AG04450 (cell line): ENCODE data around the gene FMN2. TPM values are rescaled to one million over a fixed set of nuclear protein-coding genes. Genes with fewer than 3 reads are reported as not detected.

Source experiments
- CTCF ChIA-PET: fragments of 300-600, 350-600 bp; formaldehyde crosslinking; extraction: SDS; loops from one replicate; lab custom pipeline; 2022; ENCODE audit warnings: antibody characterized with exemption, inconsistent platforms; lab: Charles Lee
- POLR2A ChIA-PET: fragments of 350-600 bp; formaldehyde crosslinking; extraction: SDS; loops from one replicate; lab custom pipeline; 2021; ENCODE audit warnings: antibody characterized with exemption, inconsistent platforms; lab: Yijun Ruan, JAX
- DNase-seq: peaks from one replicate; pipeline ENCODE4 v3.0.0-alpha.2; 2011; ENCODE audit warnings: low read depth, low spot score
- H3K27ac ChIP-seq: one replicate; pipeline ENCODE4 v1.5.1; 2012; ENCODE audit warnings: low read depth, low read length, control low read depth
- H3K27me3 ChIP-seq: one replicate; pipeline ENCODE4 v1.6.0; 2012; ENCODE audit warnings: low read length; ENCODE audit not compliant: control insufficient read depth, insufficient read depth
- H3K4me3 ChIP-seq: 2 replicates; pipeline ENCODE4 v1.5.1; 2011; ENCODE audit warnings: mild to moderate bottlenecking, low read depth, low read length, control low read depth
- H3K9me3 ChIP-seq: 2 replicates; pipeline ENCODE4 v1.5.1; 2012; ENCODE audit warnings: low read length; ENCODE audit not compliant: control insufficient read depth, insufficient read depth
- CTCF ChIP-seq: IDR thresholded peaks from 2 replicates; pipeline ENCODE4 v1.5.1; 2011; ENCODE audit warnings: low read depth, low read length, control low read depth, inconsistent platforms
- polyA plus RNA-seq: library from polyadenylated mRNA; depleted of rRNA; stranded (reverse); fragments of >200 nt; gene quantifications from 2 replicates; pipeline ENCODE4 v1.2.3, GENCODE V29; 2011

The FMN2 gene
- polyA plus RNA-seq, 1 experiment = 6.9 TPM

DNA sequence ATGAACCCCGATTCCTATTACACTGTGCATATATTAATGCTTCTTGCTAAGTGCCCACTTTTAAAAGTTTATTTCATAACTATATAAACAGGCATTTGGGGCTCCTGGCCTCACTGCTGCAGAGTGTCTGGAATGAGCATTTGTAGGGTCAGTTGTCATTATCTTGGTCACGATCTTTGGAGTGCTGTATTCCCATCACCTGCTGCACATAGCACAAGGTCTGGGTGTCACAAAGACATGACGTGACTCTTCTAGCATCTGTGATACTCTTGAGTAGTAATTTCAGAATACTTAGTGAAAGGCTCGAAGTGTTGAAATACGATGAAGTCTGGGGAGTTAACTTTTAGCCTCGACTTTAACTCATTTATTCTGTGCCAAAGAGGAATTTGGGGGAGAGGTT lies 186.4 kb downstream of the FMN2 start:
- Histone ChIP-seq H3K4me3 (no peak overlapping the region), H3K9me3 (no peaks in the 10 kb centered on the region), H3K27ac (no peak overlapping the region), H3K27me3 (no peaks in the 10 kb centered on the region)
- ChIA-PET CTCF (no interaction called here), POLR2A (no interaction called here)
- no peak for TF ChIP-seq CTCF
- DNase-seq = no peak

DNA sequence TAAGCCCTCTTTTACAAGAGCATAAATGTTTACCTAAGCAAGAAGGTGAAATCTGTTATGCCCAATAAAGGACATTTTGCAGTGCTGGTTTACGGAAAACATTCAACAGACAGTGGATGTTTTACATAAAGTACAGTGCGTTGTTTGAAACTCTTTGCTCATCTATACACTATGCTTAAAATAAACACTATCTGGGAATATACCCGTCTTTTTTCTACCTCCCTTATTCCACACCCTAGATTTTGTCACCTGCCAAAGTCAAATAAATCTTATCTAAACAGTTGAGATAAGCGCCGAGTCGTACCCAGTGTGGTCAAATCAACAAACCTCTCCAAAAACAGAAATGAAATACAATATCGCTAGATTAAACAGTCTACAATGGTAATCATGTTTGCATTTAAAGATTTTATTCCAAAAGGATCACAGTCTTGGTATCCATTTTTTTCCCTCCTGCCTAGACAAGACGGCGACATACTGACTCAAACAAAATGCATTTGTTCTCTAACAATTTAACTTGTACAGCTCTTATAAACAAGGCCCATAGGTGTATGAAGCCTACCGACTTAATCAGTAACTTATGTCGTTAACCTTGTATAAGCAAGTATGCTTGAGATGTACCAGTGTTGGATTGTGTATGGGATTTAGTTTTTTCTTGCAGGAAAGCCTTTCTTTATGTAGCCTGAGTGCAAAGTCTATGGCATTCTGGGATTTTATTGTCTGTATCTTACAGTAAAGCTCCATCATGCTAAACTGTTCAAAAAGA lies 189.1 kb downstream of the FMN2 start:
- Histone ChIP-seq H3K4me3 (no peak overlapping the region; the same call in 1 of the 2 replicates), H3K27ac (no peak overlapping the region), H3K27me3 (no peaks in the 10 kb centered on the region), H3K9me3 (no peaks in the 10 kb centered on the region)
- DNase-seq = no peak
- ChIA-PET CTCF (no interaction called here), POLR2A (no interaction called here)
- no peak for TF ChIP-seq CTCF

GRCh38 chr1:240282061-240282830 lies 190.6 kb downstream of the FMN2 start:
- no peaks in the 10 kb centered on the region for H3K27me3 ChIP-seq
- no peak overlapping the region for H3K27ac ChIP-seq
- H3K4me3 ChIP-seq = no peak overlapping the region
- CTCF ChIA-PET = no interaction called here
- no peak for DNase-seq
- TF ChIP-seq CTCF = no peak
- no peaks in the 10 kb centered on the region; the same call in 1 of the 2 replicates for H3K9me3 ChIP-seq
- POLR2A ChIA-PET = no interaction called here

DNA sequence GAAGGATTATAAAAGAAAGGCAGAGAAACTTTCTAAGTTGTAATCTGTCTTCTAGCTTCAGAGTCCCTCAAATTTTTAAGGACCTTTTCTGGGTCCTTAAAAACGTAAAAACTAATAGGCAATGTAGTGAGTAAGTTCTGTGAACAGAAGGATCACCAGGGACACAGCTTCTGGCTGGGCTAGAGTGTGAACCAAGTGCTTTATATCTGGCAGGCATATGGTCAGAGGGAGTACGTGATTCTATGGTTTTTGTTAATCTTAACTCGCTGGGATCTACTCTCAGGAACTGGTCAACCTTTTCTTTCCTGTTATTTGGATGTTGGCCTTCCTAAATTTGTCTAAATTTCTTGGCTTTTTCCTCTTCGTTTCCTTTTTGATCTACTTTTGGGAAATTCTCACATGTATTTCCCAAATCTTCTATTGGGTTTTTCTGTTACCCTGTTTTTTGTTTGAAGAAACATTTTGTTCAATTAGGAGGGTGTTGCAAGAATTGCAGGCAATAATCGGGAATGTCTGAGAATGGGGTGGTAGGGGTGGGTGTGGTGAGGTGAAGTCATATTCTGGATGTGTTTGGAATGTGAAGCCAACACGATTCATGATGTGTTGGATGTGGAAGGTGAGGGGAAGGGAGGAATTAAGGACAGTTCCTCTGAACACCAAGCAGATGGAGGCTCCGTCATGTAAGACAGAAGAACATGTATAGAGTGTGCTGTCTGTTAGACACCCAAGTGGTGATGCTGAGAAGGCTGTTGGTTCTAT lies 193.2 kb downstream of the FMN2 start:
- no peak for DNase-seq
- Histone ChIP-seq H3K27me3 (no peaks in the 10 kb centered on the region), H3K27ac (no peak overlapping the region), H3K4me3 (no peak overlapping the region), H3K9me3 (no peaks in the 10 kb centered on the region; the same call in 1 of the 2 replicates)
- TF ChIP-seq CTCF = no peak
- CTCF ChIA-PET = interaction anchor here (1.0 kb wide), 1 partner anchor 96 kb away, joined by 3 read pairs; no protein-coding TSS in a partner anchor
- POLR2A ChIA-PET = no interaction called here
